Body of pancreas (tissue), 4 donors: ENCODE results near the gene RHOV. TPM values are rescaled to one million over a fixed set of nuclear protein-coding genes. Genes with fewer than 3 reads are reported as not detected.

ENCODE experiments used
- ATAC-seq: fragments of 150-250 bp; one replicate; pipeline ENCODE4 v1.9.1; 2016
- DNase-seq, 4 donors: peaks; one replicate each; pipeline ENCODE4 v3.0.0-alpha.2; 2019
- H3K27ac ChIP-seq, 4 donors: fragments of 200-600 bp; sonication (generic); 1 replicate in 3 of 4; 2 replicates in 1 of 4; pipeline versions ENCODE4 v1.5.1 to v1.6.1; 2016 to 2019; ENCODE audit warnings: mild to moderate bottlenecking in 1 of 4, mixed read lengths in 1 of 4, moderate library complexity in 1 of 4
- H3K27me3 ChIP-seq, 2 donors: fragments of 200-600 bp; sonication (generic); one replicate each; pipeline ENCODE4 v1.6.0; 2016; ENCODE audit warnings: mild to moderate bottlenecking in 1 of 2
- H3K36me3 ChIP-seq, 2 donors: fragments of 200-600 bp; sonication (generic); replicated peaks in 1 of 2; 2 replicates each; pipeline ENCODE4 v1.5.1; 2016; ENCODE audit warnings: low read depth in 2 of 2; ENCODE audit not compliant: insufficient read depth in 1 of 2
- H3K4me1 ChIP-seq: fragments of 200-600 bp; sonication (generic); one replicate; pipeline ENCODE4 v1.6.0; 2016
- H3K4me3 ChIP-seq, 2 donors: fragments of 200-600 bp; sonication (generic); 1 replicate in 1 of 2; 2 replicates in 1 of 2; pipeline ENCODE4 v1.5.1; 2016 to 2019
- H3K9me3 ChIP-seq, 3 donors: fragments of 200-600 bp; sonication (generic); 1 replicate in 2 of 3; 2 replicates in 1 of 3; pipeline ENCODE4 v1.5.1; 2016
- CTCF ChIP-seq, 7 experiments: fragments of 450-650 bp in 4 of 7; fragments of 200-600 bp in 3 of 7; sonication (generic) in 3 of 7; IDR thresholded peaks; one replicate each; pipeline ENCODE4 v1.5.1; 2016 to 2019; ENCODE audit warnings: antibody characterized with exemption in 7 of 7
- POLR2A ChIP-seq, 3 donors: fragments of 450-650 bp; IDR thresholded peaks; one replicate each; pipeline ENCODE4 v1.6.1; 2016; ENCODE audit warnings: antibody characterized with exemption in 3 of 3, mild to moderate bottlenecking in 2 of 3
- WGBS, 2 donors: methylation state at CpG; one replicate each; pipeline ENCODE4 v1.1.5; 2017; 5-methylcytosine and 5-hydroxymethylcytosine counted together
- intact Hi-C: fragments of 100-400 bp; cut with DNase I; formaldehyde crosslinking; loops from one replicate; pipeline ENCODE4 v1.15.1; 2023
- total RNA-seq, 2 donors: library from RNA; depleted of rRNA; stranded (reverse); fragments of >200 nt; gene quantifications; one replicate each; pipeline ENCODE4 v1.1.0, GENCODE V29; 2016

RHOV gene
- total RNA-seq, 2 donors from 2014 or later: 6.2 to 6.3 TPM

GRCh38 chr15:40871749-40872617 is 2.1 kb downstream of the RHOV start:
- intact Hi-C loops: no loop called here
- TF ChIP-seq CTCF (IDR thresholded peaks at IDR 0.05) (no peak), POLR2A (IDR thresholded peaks at IDR 0.05) (peak; percentile 44 to 70 (median 65))
- no peak overlapping the region for H3K4me3 ChIP-seq
- H3K9me3 ChIP-seq: no peaks in the 10 kb centered on the region
- peaks cover 53% of the 10 kb centered on the region for H3K4me1 ChIP-seq
- H3K36me3 ChIP-seq: no peaks in the 10 kb centered on the region
- WGBS, 2 donors: 22 to 25% methylated on average over 13 of the region's 13 CpGs
- peak; percentile 91 for ATAC-seq
- peak; percentile 96 to 98 (median 97) for DNase-seq
- no peaks in the 10 kb centered on the region for H3K27me3 ChIP-seq
- H3K27ac ChIP-seq: peak overlapping the region; percentile 95 to 100 (median 97)

- H3K9me3 ChIP-seq: no peaks in the 10 kb centered on the region
- ATAC-seq (no peak), DNase-seq (peak; percentile 50 to 69 (median 63))
- no peak overlapping the region for H3K4me3 ChIP-seq
- H3K27ac ChIP-seq: peak overlapping the region; percentile 95 to 100 (median 97)
- no peaks in the 10 kb centered on the region for H3K27me3 ChIP-seq
- no peaks in the 10 kb centered on the region for H3K36me3 ChIP-seq
- 17 to 89% methylated on average over 1 of the region's 1 CpG for WGBS, 2 donors
- peak in 1 of 3 donors; percentile 12 for TF ChIP-seq POLR2A (IDR thresholded peaks at IDR 0.05)
- TF ChIP-seq CTCF (IDR thresholded peaks at IDR 0.05): no peak
- peaks cover 63% of the 10 kb centered on the region for H3K4me1 ChIP-seq
- intact Hi-C loops: no loop called here
Measured at GRCh38 chr15:40870716-40871115, 3.3 kb downstream of the RHOV start.

- H3K27me3 ChIP-seq: no peaks in the 10 kb centered on the region
- 44 to 69% methylated on average over 5 of the region's 5 CpGs for WGBS, 2 donors
- DNase-seq: no peak
- H3K4me3 ChIP-seq: no peak overlapping the region
- intact Hi-C loops: no loop called here
- H3K27ac ChIP-seq: peak overlapping the region in 3 of 4 donors; percentile 95 to 100 (median 97)
- H3K9me3 ChIP-seq: no peaks in the 10 kb centered on the region
- ATAC-seq: no peak
- no peaks in the 10 kb centered on the region for H3K36me3 ChIP-seq
- no peak for TF ChIP-seq CTCF (IDR thresholded peaks at IDR 0.05)
- TF ChIP-seq POLR2A (IDR thresholded peaks at IDR 0.05): no peak
- H3K4me1 ChIP-seq: peaks cover 68% of the 10 kb centered on the region
Measured at GRCh38 chr15:40869686-40870085, 4.3 kb downstream of the RHOV start.

- intact Hi-C loops: no loop called here
- WGBS, 2 donors: 87 to 95% methylated on average over 4 of the region's 4 CpGs
- DNase-seq: no peak
- ATAC-seq: no peak
- TF ChIP-seq POLR2A (IDR thresholded peaks at IDR 0.05) (no peak), CTCF (IDR thresholded peaks at IDR 0.05) (no peak)
- Histone ChIP-seq H3K27me3 (no peaks in the 10 kb centered on the region), H3K27ac (peak overlapping the region in 1 of 4 donors; percentile 75), H3K4me3 (no peak overlapping the region), H3K9me3 (no peaks in the 10 kb centered on the region), H3K4me1 (peaks cover 56% of the 10 kb centered on the region), H3K36me3 (no peaks in the 10 kb centered on the region)
Measured at GRCh38 chr15:40867199-40867598, 6.8 kb downstream of the RHOV start.
